Measurements from ENCODE around the gene SRPRB. TPM values are rescaled to one million over a fixed set of nuclear protein-coding genes. Genes with fewer than 3 reads are reported as not detected.

The SRPRB gene
- total RNA-seq, 6 experiments from 2014 or later = 94.3 to 130 (median 99.4) TPM

DNA sequence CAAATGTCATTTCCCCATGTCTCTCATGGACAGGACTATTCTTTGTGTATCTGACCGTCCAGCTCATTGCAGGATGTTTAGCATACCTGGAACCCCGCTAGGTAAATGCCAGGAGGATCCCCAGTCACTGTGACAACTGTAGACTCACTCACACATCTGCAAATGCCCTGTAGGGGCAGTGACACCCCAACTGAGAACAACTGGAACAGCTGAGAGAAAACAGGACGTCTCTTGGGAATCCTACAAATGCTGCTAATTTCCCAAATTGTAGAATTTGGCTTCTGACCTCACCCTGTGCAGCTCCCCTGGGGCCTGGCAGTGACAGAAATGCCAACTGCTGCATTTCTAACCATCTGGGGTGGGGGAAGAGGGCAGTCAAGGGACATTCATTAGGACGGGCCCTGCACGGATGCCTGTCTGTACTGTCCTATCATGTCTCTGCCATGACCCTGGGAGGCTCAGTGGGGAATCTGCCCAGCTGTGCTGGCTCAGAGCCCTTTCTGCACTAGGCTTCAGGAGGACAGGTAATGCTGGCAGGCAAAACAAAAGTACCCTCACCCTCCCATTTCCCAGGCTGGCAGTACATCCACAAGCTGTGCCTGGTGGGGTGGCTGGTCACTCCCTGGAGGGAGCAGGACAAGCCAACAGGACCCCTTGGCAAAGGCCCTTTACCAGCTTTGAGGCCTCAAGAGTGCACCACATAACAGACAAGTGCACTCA is 59.7 kb downstream of the SRPRB start:
- no peak for DNase-seq
- H3K4me1 Mint-ChIP-seq (ENCODE audit: low read depth) = no peaks in the 10 kb centered on the region
- TF ChIP-seq, protein P1, sequence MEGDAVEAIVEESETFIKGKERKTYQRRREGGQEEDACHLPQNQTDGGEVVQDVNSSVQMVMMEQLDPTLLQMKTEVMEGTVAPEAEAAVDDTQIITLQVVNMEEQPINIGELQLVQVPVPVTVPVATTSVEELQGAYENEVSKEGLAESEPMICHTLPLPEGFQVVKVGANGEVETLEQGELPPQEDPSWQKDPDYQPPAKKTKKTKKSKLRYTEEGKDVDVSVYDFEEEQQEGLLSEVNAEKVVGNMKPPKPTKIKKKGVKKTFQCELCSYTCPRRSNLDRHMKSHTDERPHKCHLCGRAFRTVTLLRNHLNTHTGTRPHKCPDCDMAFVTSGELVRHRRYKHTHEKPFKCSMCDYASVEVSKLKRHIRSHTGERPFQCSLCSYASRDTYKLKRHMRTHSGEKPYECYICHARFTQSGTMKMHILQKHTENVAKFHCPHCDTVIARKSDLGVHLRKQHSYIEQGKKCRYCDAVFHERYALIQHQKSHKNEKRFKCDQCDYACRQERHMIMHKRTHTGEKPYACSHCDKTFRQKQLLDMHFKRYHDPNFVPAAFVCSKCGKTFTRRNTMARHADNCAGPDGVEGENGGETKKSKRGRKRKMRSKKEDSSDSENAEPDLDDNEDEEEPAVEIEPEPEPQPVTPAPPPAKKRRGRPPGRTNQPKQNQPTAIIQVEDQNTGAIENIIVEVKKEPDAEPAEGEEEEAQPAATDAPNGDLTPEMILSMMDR (IDR thresholded peaks at IDR 0.05) = peak; percentile 22; the same call in 1 of the 2 replicates

GRCh38 chr3:133866141-133866540 is 60.5 kb downstream of the SRPRB start:
- H3K9me3 Mint-ChIP-seq = no peaks in the 10 kb centered on the region
- no peak overlapping the region for H3K4me3 Mint-ChIP-seq
- no peak for DNase-seq
- H3K27me3 Mint-ChIP-seq (ENCODE audit: insufficient read depth) = peaks cover 52% of the 10 kb centered on the region
- TF ChIP-seq, protein P1 (IDR thresholded peaks at IDR 0.05) = no peak
- no peak overlapping the region for H3K27ac Mint-ChIP-seq
- no peaks in the 10 kb centered on the region for H3K36me3 Mint-ChIP-seq (ENCODE audit: low read depth)
- H3K4me1 Mint-ChIP-seq (ENCODE audit: low read depth) = no peaks in the 10 kb centered on the region

More for the DNA sequence above, 59.7 kb downstream of the SRPRB start:
- H3K27ac Mint-ChIP-seq = no peak overlapping the region
- H3K4me3 Mint-ChIP-seq = no peak overlapping the region
- no peaks in the 10 kb centered on the region for H3K9me3 Mint-ChIP-seq
- H3K27me3 Mint-ChIP-seq (ENCODE audit: insufficient read depth) = peaks cover 45% of the 10 kb centered on the region
- no peaks in the 10 kb centered on the region for H3K36me3 Mint-ChIP-seq (ENCODE audit: low read depth)

- peaks cover 59% of the 10 kb centered on the region for H3K27me3 Mint-ChIP-seq (ENCODE audit: insufficient read depth)
- no peak overlapping the region for H3K27ac Mint-ChIP-seq
- H3K4me3 Mint-ChIP-seq = no peak overlapping the region
- no peaks in the 10 kb centered on the region for H3K36me3 Mint-ChIP-seq (ENCODE audit: low read depth)
- TF ChIP-seq, protein P1 (IDR thresholded peaks at IDR 0.05) = no peak
- no peaks in the 10 kb centered on the region for H3K9me3 Mint-ChIP-seq
- H3K4me1 Mint-ChIP-seq (ENCODE audit: low read depth) = no peaks in the 10 kb centered on the region
- no peak for DNase-seq
Observed at GRCh38 chr3:133868186-133868585, 62.6 kb downstream of the SRPRB start.

DNA sequence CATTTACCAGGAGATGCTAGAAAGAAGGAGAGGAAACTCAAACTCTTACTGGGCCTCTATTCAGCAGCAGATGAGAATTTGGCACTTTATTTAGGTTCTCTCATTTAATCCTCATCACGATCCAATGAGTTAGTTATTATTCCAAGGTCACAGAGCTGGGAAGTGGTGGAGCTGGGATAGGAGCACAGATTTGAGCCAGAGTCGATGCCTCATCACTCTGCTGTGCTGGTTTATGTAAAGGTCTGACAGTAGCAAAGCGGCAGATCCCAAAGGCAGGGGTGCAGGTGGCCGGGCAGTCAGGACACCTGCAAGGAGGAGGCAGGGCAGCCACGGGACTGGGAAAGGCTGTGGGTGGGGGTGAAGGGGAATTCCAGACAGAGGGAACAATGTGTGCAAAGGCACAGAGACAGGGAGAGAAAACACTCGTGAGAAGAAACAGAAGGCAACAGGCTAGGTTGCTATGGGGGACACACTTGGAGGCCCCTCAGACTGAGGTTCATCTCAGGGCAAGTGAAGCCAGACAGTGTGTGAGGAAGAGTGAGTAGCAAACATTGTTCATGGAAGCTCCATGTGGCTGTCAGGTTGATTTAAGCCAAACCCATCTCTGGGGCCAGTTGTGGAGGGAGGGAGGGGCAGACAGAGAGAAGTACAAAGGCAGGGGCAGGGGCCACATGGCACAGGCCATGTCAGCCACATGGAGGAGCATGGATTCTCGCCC is 63.3 kb downstream of the SRPRB start:
- Mint-ChIP-seq H3K4me3 (no peak overlapping the region), H3K27ac (no peak overlapping the region), H3K36me3 (ENCODE audit: low read depth) (no peaks in the 10 kb centered on the region), H3K9me3 (no peaks in the 10 kb centered on the region), H3K27me3 (ENCODE audit: insufficient read depth) (peaks cover 59% of the 10 kb centered on the region), H3K4me1 (ENCODE audit: low read depth) (no peaks in the 10 kb centered on the region)
- DNase-seq = no peak
- TF ChIP-seq, protein P1 (IDR thresholded peaks at IDR 0.05) = no peak

GRCh38 chr3:133869586-133869985 is 64.0 kb downstream of the SRPRB start:
- Mint-ChIP-seq H3K4me1 (ENCODE audit: low read depth) (no peaks in the 10 kb centered on the region), H3K36me3 (ENCODE audit: low read depth) (no peaks in the 10 kb centered on the region), H3K27me3 (ENCODE audit: insufficient read depth) (peaks cover 52% of the 10 kb centered on the region), H3K4me3 (no peak overlapping the region), H3K9me3 (no peaks in the 10 kb centered on the region), H3K27ac (no peak overlapping the region)
- no peak for DNase-seq
- TF ChIP-seq, protein P1 (IDR thresholded peaks at IDR 0.05) = no peak

Data from HFFc6 (cell line).